Mononuclear cell (primary cell): ENCODE data around the gene PROSER2. TPM values are rescaled to one million over a fixed set of nuclear protein-coding genes. Genes with fewer than 3 reads are reported as not detected.
A peak's percentile ranks its signal among the peaks of the same experiment; 100 is the strongest.

ENCODE experiments used
- H3K27me3 ChIP-seq: 2 replicates; pipeline ENCODE4 v1.6.0; 2011; ENCODE audit warnings: low read length, control low read depth; ENCODE audit not compliant: insufficient read depth
- H3K4me1 ChIP-seq: 2 replicates; pipeline ENCODE4 v1.5.1; 2011; ENCODE audit warnings: mild to moderate bottlenecking, low read length, control low read depth; ENCODE audit not compliant: insufficient read depth
- H3K4me3 ChIP-seq: 2 replicates; pipeline ENCODE4 v1.5.1; 2011; ENCODE audit warnings: mild to moderate bottlenecking, low read length, moderate library complexity
- H3K9me3 ChIP-seq: 2 replicates; pipeline ENCODE4 v1.5.1; 2011; ENCODE audit warnings: low read depth, mild to moderate bottlenecking, control low read depth, low read length
- total RNA-seq: library from RNA; depleted of rRNA; stranded (reverse); fragments of >200 nt; gene quantifications from one replicate; pipeline ENCODE4 v1.2.3, GENCODE V29; 2012

The PROSER2 gene
- 4.7 TPM for total RNA-seq

- H3K9me3 ChIP-seq: no peaks in the 10 kb centered on the region
- peaks cover 26% of the 10 kb centered on the region for H3K27me3 ChIP-seq
- peak within 1 kb of the TSS; percentile 47 for H3K4me3 ChIP-seq
- peaks cover 14% of the 10 kb centered on the region for H3K4me1 ChIP-seq
Observed at GRCh38 chr10:11823122-11823988, at the start of gene PROSER2. Gene PROSER2, plus strand, starts transcription at chr10:11823356. Its CDS starts 28,722 bp downstream, at chr10:11852078.

DNA sequence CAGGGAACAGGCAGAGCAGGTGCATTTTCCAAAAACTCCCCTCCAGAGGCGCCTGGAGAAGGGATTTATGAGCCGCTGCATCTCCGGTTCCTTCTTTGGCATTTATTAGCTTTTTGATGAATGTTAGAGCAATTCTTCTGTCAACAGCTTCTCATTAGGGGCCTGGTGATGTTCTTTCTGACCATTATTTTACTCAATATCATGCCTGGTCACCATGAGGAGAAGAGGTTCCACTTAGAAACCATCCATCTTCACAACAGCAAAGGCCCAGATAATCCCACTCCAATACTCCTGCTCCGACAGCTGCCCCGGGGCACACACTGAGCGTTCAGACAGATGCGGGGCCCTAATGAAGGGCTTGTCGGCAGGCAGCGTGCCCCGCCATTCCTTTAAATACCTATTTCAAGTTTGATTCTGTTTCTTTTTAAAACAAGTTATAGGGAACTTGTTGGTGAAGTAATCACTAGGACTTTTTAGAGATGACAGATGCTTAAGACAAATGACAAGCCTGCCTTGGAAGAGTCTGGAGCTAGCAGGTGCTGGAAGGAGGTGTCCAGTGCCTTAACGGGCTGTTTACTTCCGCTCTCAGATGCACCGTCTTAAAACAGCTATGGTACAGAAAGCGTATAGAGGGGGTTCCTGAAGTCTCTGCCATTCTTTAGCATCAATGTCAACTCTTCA, 49.3 kb upstream of the PROSER2 start:
- Histone ChIP-seq H3K4me3 (no peak overlapping the region), H3K27me3 (no peaks in the 10 kb centered on the region), H3K9me3 (no peaks in the 10 kb centered on the region), H3K4me1 (no peaks in the 10 kb centered on the region)

GRCh38 chr10:11775412-11775811, 47.7 kb upstream of the PROSER2 start:
- Histone ChIP-seq H3K9me3 (no peaks in the 10 kb centered on the region), H3K4me3 (no peak overlapping the region), H3K27me3 (no peaks in the 10 kb centered on the region), H3K4me1 (no peaks in the 10 kb centered on the region)

GRCh38 chr10:11776080-11776479, 47.1 kb upstream of the PROSER2 start:
- Histone ChIP-seq H3K27me3 (no peaks in the 10 kb centered on the region), H3K4me3 (no peak overlapping the region), H3K4me1 (no peaks in the 10 kb centered on the region), H3K9me3 (no peaks in the 10 kb centered on the region)

DNA sequence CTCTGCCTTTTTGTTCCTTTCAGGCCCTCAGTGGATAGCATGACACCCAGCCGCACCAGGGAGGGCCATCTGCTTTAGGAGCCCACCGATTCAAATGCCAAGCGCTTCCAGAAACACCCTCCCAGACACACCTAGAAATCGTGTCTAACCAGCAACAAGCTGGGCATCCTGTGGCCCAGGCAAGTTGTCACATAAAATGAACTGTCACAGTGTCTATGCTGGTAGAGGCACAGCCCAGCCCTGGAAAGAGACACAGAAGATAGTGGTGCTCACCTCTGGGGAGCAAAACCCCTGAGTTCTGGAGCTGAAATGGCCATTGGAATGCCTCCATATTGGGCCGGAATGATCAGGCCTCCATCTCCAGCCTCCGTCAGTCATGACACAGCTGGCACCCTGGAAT, 42.0 kb upstream of the PROSER2 start:
- Histone ChIP-seq H3K27me3 (no peaks in the 10 kb centered on the region), H3K4me3 (no peak overlapping the region), H3K9me3 (no peaks in the 10 kb centered on the region), H3K4me1 (no peaks in the 10 kb centered on the region)

GRCh38 chr10:11782793-11783557, 40.2 kb upstream of the PROSER2 start:
- H3K4me1 ChIP-seq: no peaks in the 10 kb centered on the region
- H3K4me3 ChIP-seq: no peak overlapping the region
- no peaks in the 10 kb centered on the region for H3K27me3 ChIP-seq
- no peaks in the 10 kb centered on the region for H3K9me3 ChIP-seq

DNA sequence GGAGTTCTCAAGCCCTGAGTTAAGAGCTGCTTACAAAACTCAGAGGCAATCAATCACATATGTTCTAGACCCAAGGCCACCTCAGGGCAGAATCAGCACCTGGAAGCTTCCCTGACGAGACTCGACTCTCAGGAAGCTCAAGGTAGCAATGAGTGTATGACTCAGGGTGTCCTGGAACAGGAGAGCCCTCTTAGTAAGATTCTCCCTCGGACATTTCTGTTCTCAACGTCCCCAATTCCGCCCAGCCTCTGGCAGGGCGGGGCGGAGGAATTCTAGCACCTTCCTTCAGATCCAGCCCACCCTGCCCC, 39.6 kb upstream of the PROSER2 start:
- Histone ChIP-seq H3K4me3 (no peak overlapping the region), H3K9me3 (no peaks in the 10 kb centered on the region), H3K4me1 (no peaks in the 10 kb centered on the region), H3K27me3 (no peaks in the 10 kb centered on the region)

DNA sequence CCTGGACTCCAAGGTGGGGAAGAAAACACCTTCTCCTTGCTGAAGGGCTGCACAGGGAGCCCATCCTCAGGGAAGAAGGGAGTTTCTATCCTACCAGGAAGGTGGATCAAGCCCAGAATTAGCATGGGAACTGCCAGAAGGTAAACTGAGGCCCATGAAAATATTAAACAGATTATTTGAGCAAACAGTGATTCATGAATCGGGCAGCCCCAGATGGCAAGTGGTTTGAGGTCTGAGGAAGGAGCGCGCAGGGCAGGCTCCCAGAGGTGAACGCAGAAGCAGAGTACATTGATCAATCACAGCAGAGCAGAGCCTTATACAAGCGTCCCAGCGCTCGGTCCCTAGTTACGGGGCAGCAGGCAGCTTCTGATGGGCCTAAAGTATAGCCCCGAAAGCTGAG, 35.8 kb upstream of the PROSER2 start:
- H3K4me3 ChIP-seq: no peak overlapping the region
- H3K27me3 ChIP-seq: no peaks in the 10 kb centered on the region
- no peaks in the 10 kb centered on the region for H3K4me1 ChIP-seq
- H3K9me3 ChIP-seq: no peaks in the 10 kb centered on the region

DNA sequence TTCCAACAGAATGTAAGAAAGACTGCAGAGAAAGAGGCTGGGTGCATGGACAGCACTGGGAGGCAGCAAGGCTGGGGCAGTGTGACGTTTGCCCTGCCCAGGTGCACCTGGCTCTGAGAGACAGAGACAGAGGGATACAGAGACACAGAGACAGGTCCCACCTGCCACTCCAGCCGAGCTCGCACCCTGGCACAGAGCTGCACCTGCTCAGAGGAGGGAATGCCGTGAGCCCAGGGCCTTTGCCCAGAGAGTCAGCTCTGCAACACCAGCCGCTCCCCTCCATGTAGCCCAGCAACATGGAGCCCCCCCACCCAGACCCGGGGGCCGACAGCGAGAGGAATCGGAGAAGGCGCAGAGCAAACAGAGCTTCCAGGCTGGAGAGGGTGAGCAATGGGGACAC, 35.3 kb upstream of the PROSER2 start:
- no peaks in the 10 kb centered on the region for H3K27me3 ChIP-seq
- no peaks in the 10 kb centered on the region for H3K4me1 ChIP-seq
- H3K9me3 ChIP-seq: no peaks in the 10 kb centered on the region
- no peak overlapping the region for H3K4me3 ChIP-seq

DNA sequence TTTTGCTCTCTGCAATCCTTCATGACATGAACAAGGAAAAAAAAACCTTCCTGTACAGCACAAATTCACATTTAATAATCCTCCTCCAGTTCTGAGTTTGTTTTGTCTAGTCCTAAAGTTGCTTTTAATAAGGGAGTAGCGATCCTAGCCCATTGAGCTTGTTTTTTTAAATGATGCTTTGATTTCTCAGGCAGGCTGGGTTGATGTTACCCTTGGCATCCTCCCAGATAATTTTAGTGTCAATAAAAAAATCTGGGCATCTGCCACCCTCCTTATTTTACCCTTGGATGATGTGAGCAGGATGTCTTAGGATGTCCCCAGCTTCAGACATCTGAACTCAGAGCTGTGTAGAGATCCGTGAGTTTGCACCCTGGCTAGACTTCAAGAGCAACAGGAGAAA, 33.9 kb upstream of the PROSER2 start:
- no peak overlapping the region for H3K4me3 ChIP-seq
- no peaks in the 10 kb centered on the region for H3K4me1 ChIP-seq
- no peaks in the 10 kb centered on the region for H3K9me3 ChIP-seq
- no peaks in the 10 kb centered on the region for H3K27me3 ChIP-seq

DNA sequence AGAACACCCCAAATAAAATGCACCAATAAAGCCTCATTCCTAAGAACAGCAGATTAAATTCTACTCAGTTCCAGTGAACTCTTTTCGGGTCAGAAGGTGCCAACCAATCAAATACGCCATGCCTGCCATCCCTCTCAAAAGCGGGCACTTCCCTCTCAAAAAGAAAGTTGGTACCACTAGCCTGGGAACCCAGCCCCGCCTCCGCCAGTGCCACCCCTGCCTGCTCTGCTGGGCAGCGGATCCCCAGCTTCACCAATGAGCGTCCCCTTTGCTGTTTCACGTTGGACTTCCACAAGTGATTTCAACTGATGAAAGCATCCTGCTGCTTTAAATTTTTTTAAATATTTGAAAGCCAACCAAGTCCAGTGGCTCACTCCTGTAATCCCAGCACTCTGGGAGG, 33.2 kb upstream of the PROSER2 start:
- Histone ChIP-seq H3K9me3 (no peaks in the 10 kb centered on the region), H3K4me3 (no peak overlapping the region), H3K4me1 (no peaks in the 10 kb centered on the region), H3K27me3 (no peaks in the 10 kb centered on the region)

GRCh38 chr10:11793762-11794479, 29.2 kb upstream of the PROSER2 start:
- Histone ChIP-seq H3K4me3 (no peak overlapping the region), H3K27me3 (no peaks in the 10 kb centered on the region), H3K4me1 (no peaks in the 10 kb centered on the region), H3K9me3 (no peaks in the 10 kb centered on the region)

- H3K4me1 ChIP-seq: no peaks in the 10 kb centered on the region
- H3K9me3 ChIP-seq: no peaks in the 10 kb centered on the region
- no peaks in the 10 kb centered on the region for H3K27me3 ChIP-seq
- no peak overlapping the region for H3K4me3 ChIP-seq
Observed at GRCh38 chr10:11794566-11794965, 28.6 kb upstream of the PROSER2 start.

DNA sequence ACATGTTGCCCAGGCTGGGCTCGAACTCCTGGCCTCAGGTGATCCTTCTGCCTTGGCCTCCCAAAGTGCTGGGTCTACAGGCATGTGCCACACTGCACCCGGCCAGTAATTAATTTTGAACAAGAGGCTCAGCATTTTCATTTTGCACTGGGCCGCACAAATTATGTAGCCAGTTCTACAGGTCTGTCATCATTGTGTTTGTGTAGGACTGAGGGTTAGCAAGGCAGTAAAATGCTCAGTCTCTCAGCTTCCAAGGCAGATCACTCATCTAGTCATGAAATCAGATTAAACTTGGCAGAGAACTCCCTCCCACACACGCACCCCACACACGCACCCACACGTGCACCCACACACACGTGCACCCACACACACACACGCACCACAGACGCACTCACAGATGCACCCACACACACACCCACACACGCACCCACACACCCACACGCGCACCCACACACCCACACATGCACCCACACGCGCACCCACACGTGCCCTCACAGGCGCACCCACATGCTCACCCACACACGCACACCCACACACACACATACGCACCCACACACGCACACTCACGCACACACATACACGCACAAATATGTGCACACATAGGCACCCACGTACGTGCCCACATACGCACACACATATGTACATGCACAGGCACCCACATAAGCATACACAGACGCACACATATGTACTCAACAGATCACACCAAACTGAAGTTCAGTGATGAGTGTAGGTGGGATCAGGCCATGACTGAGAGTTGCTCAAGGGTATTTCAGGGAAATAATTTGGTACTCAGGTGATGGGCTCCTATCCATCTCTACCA, 27.8 kb upstream of the PROSER2 start:
- Histone ChIP-seq H3K4me1 (no peaks in the 10 kb centered on the region), H3K27me3 (no peaks in the 10 kb centered on the region), H3K9me3 (no peaks in the 10 kb centered on the region), H3K4me3 (no peak overlapping the region)
